ENCODE results near the gene SRSF9.

SRSF9 gene

DNA sequence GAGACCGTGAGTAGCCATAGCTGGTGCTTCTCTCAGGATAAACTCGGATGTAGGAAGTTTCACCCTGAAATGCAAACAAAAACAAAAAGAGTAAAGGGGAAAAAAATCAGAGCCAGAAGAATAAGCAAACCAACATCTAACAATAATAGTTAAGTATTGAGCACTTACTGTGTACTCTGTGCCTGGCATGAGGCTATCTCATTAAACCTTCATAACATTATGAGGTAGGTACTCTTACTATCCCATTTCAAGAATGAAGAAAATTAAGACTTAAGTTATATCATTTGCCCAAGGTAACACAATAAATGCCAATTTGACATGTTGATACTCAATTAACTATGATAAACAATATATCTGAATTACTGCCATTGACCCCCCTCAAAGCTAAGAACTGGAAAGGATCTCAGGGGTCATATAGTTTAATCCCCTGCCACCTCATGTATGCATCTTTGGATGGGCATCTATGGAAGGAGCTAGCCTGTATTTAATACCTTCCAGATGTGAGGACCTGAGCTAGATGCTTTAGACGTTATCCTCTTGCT is 7.4 kb downstream of the SRSF9 start:
- Histone ChIP-seq H3K27me3 (ENCODE audit: control insufficient read depth, low read length) (no peaks in the 10 kb centered on the region), H3K4me3 (ENCODE audit: low read length) (no peak overlapping the region), H3K4me1 (ENCODE audit: control insufficient read depth, low read length) (peaks cover 12% of the 10 kb centered on the region), H3K79me2 (ENCODE audit: control insufficient read depth, low read length) (peaks cover 57% of the 10 kb centered on the region), H3K36me3 (ENCODE audit: control insufficient read depth, low read length) (peaks cover 96% of the 10 kb centered on the region), H3F3A (ENCODE audit: control insufficient read depth, insufficient read depth) (peaks cover 43% of the 10 kb centered on the region), H3K9me2 (replicated peaks; ENCODE audit: control insufficient read depth, low read length) (no peaks in the 10 kb centered on the region), H3K4me2 (ENCODE audit: low read length) (no peak overlapping the region), H3K9me3 (ENCODE audit: control insufficient read depth, insufficient read depth, low read length) (no peaks in the 10 kb centered on the region), H4K20me1 (ENCODE audit: control insufficient read depth, insufficient read depth, low read depth, low read length) (peaks cover 26% of the 10 kb centered on the region), H3K27ac (ENCODE audit: low read depth, low read length) (no peak overlapping the region)
- TF ChIP-seq, protein P1, sequence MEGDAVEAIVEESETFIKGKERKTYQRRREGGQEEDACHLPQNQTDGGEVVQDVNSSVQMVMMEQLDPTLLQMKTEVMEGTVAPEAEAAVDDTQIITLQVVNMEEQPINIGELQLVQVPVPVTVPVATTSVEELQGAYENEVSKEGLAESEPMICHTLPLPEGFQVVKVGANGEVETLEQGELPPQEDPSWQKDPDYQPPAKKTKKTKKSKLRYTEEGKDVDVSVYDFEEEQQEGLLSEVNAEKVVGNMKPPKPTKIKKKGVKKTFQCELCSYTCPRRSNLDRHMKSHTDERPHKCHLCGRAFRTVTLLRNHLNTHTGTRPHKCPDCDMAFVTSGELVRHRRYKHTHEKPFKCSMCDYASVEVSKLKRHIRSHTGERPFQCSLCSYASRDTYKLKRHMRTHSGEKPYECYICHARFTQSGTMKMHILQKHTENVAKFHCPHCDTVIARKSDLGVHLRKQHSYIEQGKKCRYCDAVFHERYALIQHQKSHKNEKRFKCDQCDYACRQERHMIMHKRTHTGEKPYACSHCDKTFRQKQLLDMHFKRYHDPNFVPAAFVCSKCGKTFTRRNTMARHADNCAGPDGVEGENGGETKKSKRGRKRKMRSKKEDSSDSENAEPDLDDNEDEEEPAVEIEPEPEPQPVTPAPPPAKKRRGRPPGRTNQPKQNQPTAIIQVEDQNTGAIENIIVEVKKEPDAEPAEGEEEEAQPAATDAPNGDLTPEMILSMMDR (IDR thresholded peaks at IDR 0.05; ENCODE audit: low read depth, low read length, poor library complexity, severe bottlenecking): no peak

DNA sequence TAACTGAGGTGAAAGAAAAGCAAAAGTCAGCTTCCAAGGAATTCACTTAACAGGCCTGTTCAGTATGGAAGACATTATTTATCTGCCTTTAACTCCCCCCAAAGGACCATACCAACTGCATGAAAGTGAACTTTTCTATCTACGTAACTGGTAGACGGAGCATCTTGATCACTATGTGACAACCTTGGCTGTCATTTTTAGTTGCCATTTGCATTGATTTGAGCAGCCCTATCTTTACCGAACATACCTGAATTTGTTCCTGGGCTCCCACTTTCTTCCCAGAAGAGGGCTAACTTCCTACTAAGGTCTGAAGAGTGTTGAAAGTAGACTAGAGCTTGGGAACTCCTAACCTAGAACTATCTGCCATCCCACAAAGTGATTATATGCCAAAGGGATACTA is 9.4 kb downstream of the SRSF9 start:
- no peak overlapping the region for H3K27ac ChIP-seq (ENCODE audit: low read depth, low read length)
- H3K36me3 ChIP-seq (ENCODE audit: control insufficient read depth, low read length): peaks cover 95% of the 10 kb centered on the region
- H3K79me2 ChIP-seq (ENCODE audit: control insufficient read depth, low read length): peaks cover 47% of the 10 kb centered on the region
- no peak overlapping the region for H3K4me3 ChIP-seq (ENCODE audit: low read length)
- peaks cover 7% of the 10 kb centered on the region; the same call in 1 of the 2 replicates for H4K20me1 ChIP-seq (ENCODE audit: control insufficient read depth, insufficient read depth, low read depth, low read length)
- peaks cover 19% of the 10 kb centered on the region for H3K4me1 ChIP-seq (ENCODE audit: control insufficient read depth, low read length)
- TF ChIP-seq, protein P1 (IDR thresholded peaks at IDR 0.05; ENCODE audit: low read depth, low read length, poor library complexity, severe bottlenecking): no peak
- no peak for TF ChIP-seq EZH2phosphoT487 (IDR thresholded peaks at IDR 0.05; ENCODE audit: borderline replicate concordance, low read length)
- H3K9me2 ChIP-seq (replicated peaks; ENCODE audit: control insufficient read depth, low read length): no peaks in the 10 kb centered on the region
- H3K4me2 ChIP-seq (ENCODE audit: low read length): no peak overlapping the region
- no peaks in the 10 kb centered on the region for H3K9me3 ChIP-seq (ENCODE audit: control insufficient read depth, insufficient read depth, low read length)
- no peaks in the 10 kb centered on the region for H3K27me3 ChIP-seq (ENCODE audit: control insufficient read depth, low read length)
- H3F3A ChIP-seq (ENCODE audit: control insufficient read depth, insufficient read depth): peaks cover 57% of the 10 kb centered on the region

DNA sequence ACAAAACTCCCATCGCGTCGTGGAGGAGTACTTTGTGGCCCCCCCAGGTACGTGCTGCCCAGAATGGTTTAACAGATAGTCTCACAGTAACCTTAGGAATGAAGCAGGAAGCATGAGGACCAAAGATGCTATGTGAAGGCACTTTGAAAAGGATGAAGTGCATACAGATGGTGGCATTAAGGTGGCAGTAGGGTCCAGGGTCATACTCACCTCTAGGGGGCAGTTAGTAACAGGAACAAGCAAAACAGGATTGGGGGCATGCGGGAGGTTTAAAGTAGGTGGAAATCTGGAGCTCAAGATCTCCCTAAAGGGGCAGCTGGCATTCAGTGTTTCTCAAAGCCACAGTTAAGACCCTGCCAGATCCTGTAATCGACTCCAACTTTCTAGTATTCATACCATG is 12.4 kb downstream of the SRSF9 start:
- Histone ChIP-seq H3K4me1 (ENCODE audit: control insufficient read depth, low read length) (peaks cover 47% of the 10 kb centered on the region), H4K20me1 (ENCODE audit: control insufficient read depth, insufficient read depth, low read depth, low read length) (no peaks in the 10 kb centered on the region; the same call in 1 of the 2 replicates), H3K9me2 (replicated peaks; ENCODE audit: control insufficient read depth, low read length) (no peaks in the 10 kb centered on the region), H3K27ac (ENCODE audit: low read depth, low read length) (no peak overlapping the region), H3K79me2 (ENCODE audit: control insufficient read depth, low read length) (peaks cover 41% of the 10 kb centered on the region), H3K27me3 (ENCODE audit: control insufficient read depth, low read length) (no peaks in the 10 kb centered on the region), H3K36me3 (ENCODE audit: control insufficient read depth, low read length) (peaks cover 89% of the 10 kb centered on the region), H3K9me3 (ENCODE audit: control insufficient read depth, insufficient read depth, low read length) (no peaks in the 10 kb centered on the region), H3F3A (ENCODE audit: control insufficient read depth, insufficient read depth) (peaks cover 64% of the 10 kb centered on the region), H3K4me3 (ENCODE audit: low read length) (no peak overlapping the region), H3K4me2 (ENCODE audit: low read length) (no peak overlapping the region)
- TF ChIP-seq EZH2phosphoT487 (IDR thresholded peaks at IDR 0.05; ENCODE audit: borderline replicate concordance, low read length): no peak
- TF ChIP-seq, protein P1 (IDR thresholded peaks at IDR 0.05; ENCODE audit: low read depth, low read length, poor library complexity, severe bottlenecking): peak; percentile 74

Data from DOHH2 (cell line).